HepG2 (cell line): ENCODE data around the gene RNF222.

ENCODE experiments used
- ATF7 ChIP-seq, 2 experiments: fragments of 450-650 bp in 1 of 2; sonication (generic) in 1 of 2; formaldehyde crosslinking in 1 of 2; IDR thresholded peaks; 2 replicates each; pipeline versions ENCODE4 v1.4.0 to v1.6.1; 2016 to 2020; ENCODE audit warnings: antibody characterized with exemption in 1 of 2, mild to moderate bottlenecking in 1 of 2, missing genetic modification reagents in 1 of 2
- NR3C1 ChIP-seq: sonication (generic); formaldehyde crosslinking; IDR thresholded peaks from 2 replicates; pipeline ENCODE4 v1.4.0; 2020; ENCODE audit warnings: missing genetic modification reagents
- TARDBP ChIP-seq: sonication (generic); formaldehyde crosslinking; IDR thresholded peaks from 2 replicates; pipeline ENCODE4 v1.8.0; 2022; ENCODE audit warnings: mild to moderate bottlenecking, missing genetic modification reagents
- TF ChIP-seq, protein P1 (sequence below): sonication (generic); formaldehyde crosslinking; IDR thresholded peaks from 2 replicates; pipeline ENCODE4 v1.8.0; 2022; ENCODE audit warnings: low read depth, missing genetic modification reagents

DNA sequence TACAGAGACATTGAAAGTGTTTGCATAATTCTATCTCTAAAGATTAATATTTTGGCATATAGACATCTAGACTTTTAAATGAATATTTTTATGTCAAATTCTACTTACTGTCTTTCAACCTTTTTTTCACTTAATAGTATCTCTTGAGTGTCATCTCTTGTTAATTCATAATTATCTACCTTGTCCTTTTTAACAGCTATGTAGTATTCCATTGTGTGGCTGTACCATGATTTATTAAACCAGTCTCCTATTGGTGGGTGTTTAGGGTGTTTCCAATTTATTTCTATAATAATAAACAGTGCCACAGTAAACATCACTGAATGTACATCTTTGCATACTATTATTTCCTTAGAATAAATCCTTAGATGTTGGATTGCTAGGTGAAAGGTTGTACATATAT lies 16.3 kb upstream of the RNF222 start:
- no peak for TF ChIP-seq TARDBP (CRISPR knock-in tag)
- no peak for TF ChIP-seq NR3C1 (CRISPR knock-in tag)
- no peak for TF ChIP-seq ATF7 (IDR thresholded peaks at IDR 0.05)
- no peak for TF ChIP-seq ATF7 (CRISPR knock-in tag; IDR thresholded peaks at IDR 0.05)
- TF ChIP-seq, protein P1, sequence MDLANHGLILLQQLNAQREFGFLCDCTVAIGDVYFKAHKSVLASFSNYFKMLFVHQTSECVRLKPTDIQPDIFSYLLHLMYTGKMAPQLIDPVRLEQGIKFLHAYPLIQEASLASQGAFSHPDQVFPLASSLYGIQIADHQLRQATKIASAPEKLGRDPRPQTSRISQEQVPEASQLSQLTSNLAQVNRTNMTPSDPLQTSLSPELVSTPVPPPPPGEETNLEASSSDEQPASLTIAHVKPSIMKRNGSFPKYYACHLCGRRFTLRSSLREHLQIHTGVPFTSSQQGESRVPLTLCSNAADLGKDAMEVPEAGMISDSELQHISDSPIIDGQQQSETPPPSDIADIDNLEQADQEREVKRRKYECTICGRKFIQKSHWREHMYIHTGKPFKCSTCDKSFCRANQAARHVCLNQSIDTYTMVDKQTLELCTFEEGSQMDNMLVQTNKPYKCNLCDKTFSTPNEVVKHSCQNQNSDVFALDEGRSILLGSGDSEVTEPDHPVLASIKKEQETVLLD (CRISPR knock-in tag) = no peak
